Neural progenitor cell (in vitro differentiated cells): ENCODE results near the gene ELOVL6. TPM values are rescaled to one million over a fixed set of nuclear protein-coding genes. Genes with fewer than 3 reads are reported as not detected.
A peak's percentile ranks its signal among the peaks of the same experiment; 100 is the strongest.

Experiments
- DNase-seq: peaks from one replicate; pipeline ENCODE4 v3.0.0-alpha.2; 2016; ENCODE audit warnings: low spot score
- H2AFZ ChIP-seq: fragments of 200-600 bp; sonication (generic); replicated peaks from 2 replicates; pipeline ENCODE4 v1.6.1; 2016; ENCODE audit warnings: antibody characterized with exemption
- H3F3A ChIP-seq: fragments of 200-600 bp; sonication (generic); 2 replicates; pipeline ENCODE4 v1.6.1; 2016; ENCODE audit warnings: antibody characterized with exemption, low read depth
- H3K27ac ChIP-seq: fragments of 200-600 bp; sonication (generic); 2 replicates; pipeline ENCODE4 v1.5.1; 2016; ENCODE audit warnings: mild to moderate bottlenecking
- H3K27me3 ChIP-seq: fragments of 200-600 bp; sonication (generic); 2 replicates; pipeline ENCODE4 v1.6.1; 2016; ENCODE audit warnings: mild to moderate bottlenecking, moderate library complexity
- H3K36me3 ChIP-seq: fragments of 200-600 bp; sonication (generic); 2 replicates; pipeline ENCODE4 v1.5.1; 2016
- H3K4me1 ChIP-seq: fragments of 200-600 bp; sonication (generic); 2 replicates; pipeline ENCODE4 v1.6.1; 2016; ENCODE audit warnings: mixed run types
- H3K4me2 ChIP-seq: fragments of 200-600 bp; sonication (generic); 2 replicates; pipeline ENCODE4 v1.6.1; 2016
- H3K4me3 ChIP-seq: fragments of 200-600 bp; sonication (generic); 2 replicates; pipeline ENCODE4 v1.5.1; 2016
- H3K79me2 ChIP-seq: fragments of 200-600 bp; sonication (generic); 2 replicates; pipeline ENCODE4 v1.6.1; 2016; ENCODE audit warnings: low read depth
- H3K9ac ChIP-seq: fragments of 200-600 bp; sonication (generic); 2 replicates; pipeline ENCODE4 v1.6.1; 2016
- H3K9me3 ChIP-seq: fragments of 200-600 bp; sonication (generic); 2 replicates; pipeline ENCODE4 v1.5.1; 2016; ENCODE audit warnings: low read depth
- H4K20me1 ChIP-seq: fragments of 200-600 bp; sonication (generic); 2 replicates; pipeline ENCODE4 v1.6.1; 2016; ENCODE audit warnings: low read depth
- H3K27ac Mint-ChIP-seq: 3 replicates; pipeline ENCODE4 v1.8.0; 2021; ENCODE audit warnings: mixed read lengths
- H3K27me3 Mint-ChIP-seq: 2 replicates; pipeline ENCODE4 v1.8.0; 2022; ENCODE audit warnings: low read depth, mild to moderate bottlenecking, inconsistent platforms, moderate library complexity, mixed read lengths; ENCODE audit not compliant: insufficient read depth
- H3K36me3 Mint-ChIP-seq: 3 replicates; pipeline ENCODE4 v1.8.0; 2021; ENCODE audit warnings: mixed read lengths
- H3K4me1 Mint-ChIP-seq: 3 replicates; pipeline ENCODE4 v1.8.0; 2021; ENCODE audit warnings: mixed read lengths
- H3K4me3 Mint-ChIP-seq: 3 replicates; pipeline ENCODE4 v1.8.0; 2021; ENCODE audit warnings: mild to moderate bottlenecking, moderate library complexity, mixed read lengths
- H3K9me3 Mint-ChIP-seq: 3 replicates; pipeline ENCODE4 v1.8.0; 2020; ENCODE audit warnings: mixed read lengths
- EZH2 ChIP-seq: fragments of 200-600 bp; sonication (generic); IDR thresholded peaks from 2 replicates; pipeline ENCODE4 v1.6.1; 2017; ENCODE audit warnings: antibody characterized with exemption, mild to moderate bottlenecking, moderate library complexity
- EZH2phosphoT487 ChIP-seq: fragments of 200-600 bp; sonication (generic); IDR thresholded peaks from 2 replicates; pipeline ENCODE4 v1.6.1; 2017; ENCODE audit warnings: antibody characterized with exemption
- total RNA-seq: library from RNA; depleted of rRNA; stranded (reverse); fragments of >200 nt; gene quantifications from 2 replicates; pipeline ENCODE4 v1.2.3, GENCODE V29; 2015; ENCODE audit warnings: low replicate concordance
- TF ChIP-seq, protein P1 (sequence below): fragments of 200-600 bp; sonication (generic); IDR thresholded peaks from 2 replicates; pipeline ENCODE4 v1.5.1; 2017; ENCODE audit warnings: antibody characterized with exemption, mild to moderate bottlenecking

ELOVL6 gene
- total RNA-seq, 1 donor from 2014 or later, result 54.4 TPM

DNA sequence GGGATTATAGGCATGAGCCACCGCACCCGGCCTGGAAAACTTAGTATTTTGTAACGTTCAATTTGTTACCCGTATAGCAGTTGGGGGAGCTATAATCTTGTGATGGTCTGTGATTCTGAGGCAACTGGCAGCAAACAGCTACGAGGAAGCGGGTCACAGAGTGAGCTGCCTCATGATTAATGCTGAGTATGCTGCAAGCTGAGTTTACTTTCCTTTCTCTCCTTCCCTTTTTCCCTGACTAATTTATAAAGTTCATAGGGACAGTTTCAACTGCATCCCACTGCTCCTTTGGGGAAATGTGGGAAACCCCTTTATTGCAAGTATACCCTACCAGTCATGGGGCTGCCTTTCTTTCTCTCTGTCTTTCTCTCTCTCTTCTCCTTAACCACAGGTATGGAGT is 17.7 kb upstream of the ELOVL6 start:
- H3K4me2 ChIP-seq, result no peak overlapping the region
- no peak for DNase-seq
- H4K20me1 ChIP-seq, result no peaks in the 10 kb centered on the region
- Mint-ChIP-seq H3K4me3 (no peak overlapping the region), H3K36me3 (no peaks in the 10 kb centered on the region), H3K9me3 (peaks cover 15% of the 10 kb centered on the region), H3K27ac (no peak overlapping the region), H3K27me3 (no peaks in the 10 kb centered on the region), H3K4me1 (no peaks in the 10 kb centered on the region)
- H3K9ac ChIP-seq, result no peak overlapping the region
- no peaks in the 10 kb centered on the region for H3K79me2 ChIP-seq
- no peak overlapping the region for H3K4me3 ChIP-seq
- no peak overlapping the region for H2AFZ ChIP-seq
- no peaks in the 10 kb centered on the region for H3K9me3 ChIP-seq
- H3K4me1 ChIP-seq, result no peaks in the 10 kb centered on the region
- no peaks in the 10 kb centered on the region for H3F3A ChIP-seq
- H3K27me3 ChIP-seq, result no peaks in the 10 kb centered on the region
- no peak overlapping the region for H3K27ac ChIP-seq
- TF ChIP-seq, protein P1, sequence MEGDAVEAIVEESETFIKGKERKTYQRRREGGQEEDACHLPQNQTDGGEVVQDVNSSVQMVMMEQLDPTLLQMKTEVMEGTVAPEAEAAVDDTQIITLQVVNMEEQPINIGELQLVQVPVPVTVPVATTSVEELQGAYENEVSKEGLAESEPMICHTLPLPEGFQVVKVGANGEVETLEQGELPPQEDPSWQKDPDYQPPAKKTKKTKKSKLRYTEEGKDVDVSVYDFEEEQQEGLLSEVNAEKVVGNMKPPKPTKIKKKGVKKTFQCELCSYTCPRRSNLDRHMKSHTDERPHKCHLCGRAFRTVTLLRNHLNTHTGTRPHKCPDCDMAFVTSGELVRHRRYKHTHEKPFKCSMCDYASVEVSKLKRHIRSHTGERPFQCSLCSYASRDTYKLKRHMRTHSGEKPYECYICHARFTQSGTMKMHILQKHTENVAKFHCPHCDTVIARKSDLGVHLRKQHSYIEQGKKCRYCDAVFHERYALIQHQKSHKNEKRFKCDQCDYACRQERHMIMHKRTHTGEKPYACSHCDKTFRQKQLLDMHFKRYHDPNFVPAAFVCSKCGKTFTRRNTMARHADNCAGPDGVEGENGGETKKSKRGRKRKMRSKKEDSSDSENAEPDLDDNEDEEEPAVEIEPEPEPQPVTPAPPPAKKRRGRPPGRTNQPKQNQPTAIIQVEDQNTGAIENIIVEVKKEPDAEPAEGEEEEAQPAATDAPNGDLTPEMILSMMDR, result no peak
- TF ChIP-seq EZH2 (no peak), EZH2phosphoT487 (no peak)
- no peaks in the 10 kb centered on the region for H3K36me3 ChIP-seq

DNA sequence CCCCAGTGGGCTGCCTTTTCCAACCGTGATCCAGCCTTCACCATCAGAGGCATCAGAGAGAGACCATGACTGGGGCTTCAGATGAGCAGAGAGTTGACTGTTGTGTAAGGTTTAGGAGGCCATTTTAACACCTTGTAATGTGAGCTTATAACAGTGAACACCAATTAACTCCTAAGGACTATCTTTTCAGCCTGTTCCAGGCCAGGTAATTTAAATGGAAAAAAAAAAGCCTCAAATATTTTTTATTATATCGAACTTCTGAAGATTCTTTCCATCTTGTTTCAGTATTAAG is 13.3 kb upstream of the ELOVL6 start:
- H3K4me3 ChIP-seq, result no peak overlapping the region
- no peak overlapping the region for H3K9ac ChIP-seq
- TF ChIP-seq EZH2phosphoT487 (no peak), EZH2 (no peak)
- TF ChIP-seq, protein P1, result no peak
- H3K27ac Mint-ChIP-seq, result no peak overlapping the region
- peak overlapping the region; percentile 9 for H2AFZ ChIP-seq
- DNase-seq, result no peak
- H3K27ac ChIP-seq, result no peak overlapping the region
- peaks cover 3% of the 10 kb centered on the region for H3K9me3 Mint-ChIP-seq
- H3K4me3 Mint-ChIP-seq, result no peak overlapping the region
- H4K20me1 ChIP-seq, result no peaks in the 10 kb centered on the region
- H3K79me2 ChIP-seq, result no peaks in the 10 kb centered on the region
- H3K4me1 Mint-ChIP-seq, result no peaks in the 10 kb centered on the region
- H3K27me3 Mint-ChIP-seq, result no peaks in the 10 kb centered on the region
- no peaks in the 10 kb centered on the region for H3K36me3 ChIP-seq
- H3K27me3 ChIP-seq, result no peaks in the 10 kb centered on the region
- H3K4me1 ChIP-seq, result no peaks in the 10 kb centered on the region
- H3K36me3 Mint-ChIP-seq, result no peaks in the 10 kb centered on the region
- no peak overlapping the region for H3K4me2 ChIP-seq
- H3K9me3 ChIP-seq, result no peaks in the 10 kb centered on the region
- no peaks in the 10 kb centered on the region for H3F3A ChIP-seq

DNA sequence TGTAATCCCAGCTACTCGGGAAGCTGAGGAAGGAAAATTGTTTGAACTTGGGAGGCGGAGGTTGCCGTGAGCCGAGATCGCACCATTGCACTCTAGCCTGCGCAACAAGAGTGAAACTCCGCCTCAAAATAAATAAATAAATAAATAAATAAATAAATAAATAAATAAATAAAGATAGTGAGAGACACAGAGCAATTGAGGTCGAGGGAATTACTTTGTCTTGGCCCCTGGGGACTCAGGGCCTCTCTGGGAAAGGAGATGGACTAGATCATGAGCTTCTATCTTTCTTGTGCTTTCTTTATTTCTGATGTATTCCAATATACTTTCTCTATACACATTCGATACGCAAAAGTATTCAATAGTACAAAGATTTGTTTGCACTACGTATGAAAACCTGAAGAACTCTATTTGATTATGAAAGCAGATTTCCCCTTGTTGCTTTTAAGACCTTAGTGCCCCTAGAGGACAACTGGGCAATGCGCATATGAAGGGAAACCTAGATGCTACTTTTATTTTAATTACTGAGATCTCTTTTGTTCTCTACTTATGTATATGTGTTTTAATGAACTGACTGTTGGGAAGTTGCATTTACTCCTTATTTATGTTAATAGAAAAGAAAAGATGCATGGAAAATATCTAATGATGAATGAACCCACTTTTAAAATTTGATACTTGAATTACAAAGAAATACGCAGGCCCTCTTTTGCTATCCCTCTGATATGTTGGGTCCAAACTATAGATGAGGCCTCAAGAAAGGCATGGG is 12.8 kb upstream of the ELOVL6 start:
- H3K4me3 Mint-ChIP-seq, result no peak overlapping the region
- Histone ChIP-seq H3K36me3 (no peaks in the 10 kb centered on the region), H4K20me1 (no peaks in the 10 kb centered on the region), H3F3A (no peaks in the 10 kb centered on the region), H3K4me1 (no peaks in the 10 kb centered on the region), H3K79me2 (no peaks in the 10 kb centered on the region), H3K4me3 (no peak overlapping the region), H3K9ac (no peak overlapping the region), H2AFZ (peak overlapping the region; percentile 9), H3K4me2 (no peak overlapping the region), H3K27me3 (no peaks in the 10 kb centered on the region), H3K9me3 (no peaks in the 10 kb centered on the region), H3K27ac (no peak overlapping the region)
- no peaks in the 10 kb centered on the region for H3K27me3 Mint-ChIP-seq
- H3K27ac Mint-ChIP-seq, result no peak overlapping the region
- no peaks in the 10 kb centered on the region for H3K4me1 Mint-ChIP-seq
- peaks cover 3% of the 10 kb centered on the region for H3K9me3 Mint-ChIP-seq
- DNase-seq, result peak; percentile 48
- no peaks in the 10 kb centered on the region for H3K36me3 Mint-ChIP-seq
- TF ChIP-seq EZH2, result no peak
- no peak for TF ChIP-seq EZH2phosphoT487
- TF ChIP-seq, protein P1, result peak; percentile 75
